ENCODE data around the gene RFT1.

GRCh38 chr3:53091011-53091410, 39.2 kb downstream of the RFT1 start:
- TF ChIP-seq EZH2 (IDR thresholded peaks at IDR 0.05; ENCODE audit: low read length) (no peak), CTCF (optimal IDR thresholded peaks at IDR 0.05 in 1 of 3, IDR thresholded peaks at IDR 0.05 in 1 of 3, conservative IDR thresholded peaks at IDR 0.05 in 1 of 3; ENCODE audit: extremely low read depth in 1 of 3, insufficient read depth in 2 of 3, low read length in 3 of 3) (no peak)

Measured in keratinocyte (primary cell).